Left lobe of liver (tissue), 2 donors: ENCODE results near the gene TRIM41. TPM values are rescaled to one million over a fixed set of nuclear protein-coding genes. Genes with fewer than 3 reads are reported as not detected.
"Not testable (repeated sequence)": the region's sequence is repeated elsewhere in the genome, so short reads cannot be mapped to it uniquely, and the experiment has no call there.

Source experiments
- ATAC-seq: fragments of 200-7000 bp; cut with Tn5 transposase; one replicate; pipeline ENCODE4 v1.9.1; 2020; ENCODE audit warnings: mild to moderate bottlenecking, moderate library complexity
- DNase-seq: peaks from one replicate; pipeline ENCODE4 v3.0.0-alpha.2; 2020; ENCODE audit warnings: low spot score
- total RNA-seq: library from RNA; stranded (reverse); gene quantifications from one replicate; pipeline ENCODE4 v1.2.1, GENCODE V29; 2021
- donor health status: DM: no; HTN: no; CAD: no; lungs with moderate emphysema.
- donor health status: DM: no; HTN: yes; CAD: no.

Gene TRIM41
- total RNA-seq, 1 donor from 2014 or later = 23.0 TPM

DNA sequence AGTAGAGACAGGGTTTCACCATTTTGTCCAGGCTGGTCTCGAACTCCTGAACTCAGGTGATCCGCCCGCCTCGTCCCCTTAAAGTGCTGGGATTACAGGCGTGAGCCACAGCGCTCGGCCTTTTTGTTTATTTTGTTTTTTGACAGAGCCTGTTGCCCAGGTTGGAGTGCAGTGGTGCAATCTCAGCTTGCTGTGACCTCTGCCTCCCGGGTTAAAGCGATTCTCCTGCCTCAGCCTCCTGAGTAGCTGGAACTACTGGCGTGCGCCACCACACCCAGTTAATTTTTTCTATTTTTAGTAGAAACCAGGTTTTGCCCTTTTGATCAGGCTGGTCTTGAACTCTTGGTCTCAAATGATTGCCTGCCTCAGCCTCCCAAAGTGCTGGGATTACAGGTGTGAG, 12.9 kb upstream of the TRIM41 start:
- not testable (repeated sequence) for DNase-seq, ATAC-seq

DNA sequence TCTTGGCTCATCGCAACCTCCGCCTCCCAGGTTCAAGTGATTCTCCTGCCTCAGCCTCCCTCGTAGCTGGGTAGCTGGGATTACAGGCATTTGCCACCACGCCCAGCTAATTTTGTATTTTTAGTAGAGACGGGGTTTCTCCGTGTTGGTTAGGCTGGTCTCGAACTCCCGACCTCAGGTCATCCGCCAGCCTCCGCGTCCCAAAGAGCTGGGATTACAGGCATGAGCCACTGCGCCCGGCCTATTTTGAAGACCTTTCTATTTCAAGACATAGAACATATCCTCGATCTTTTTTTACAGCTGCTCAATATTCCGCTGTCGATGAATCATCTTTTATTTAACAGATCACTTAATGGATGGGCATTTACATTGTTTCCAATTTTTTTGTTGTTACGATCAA, 12.4 kb upstream of the TRIM41 start:
- not testable (repeated sequence) for DNase-seq, ATAC-seq

DNA sequence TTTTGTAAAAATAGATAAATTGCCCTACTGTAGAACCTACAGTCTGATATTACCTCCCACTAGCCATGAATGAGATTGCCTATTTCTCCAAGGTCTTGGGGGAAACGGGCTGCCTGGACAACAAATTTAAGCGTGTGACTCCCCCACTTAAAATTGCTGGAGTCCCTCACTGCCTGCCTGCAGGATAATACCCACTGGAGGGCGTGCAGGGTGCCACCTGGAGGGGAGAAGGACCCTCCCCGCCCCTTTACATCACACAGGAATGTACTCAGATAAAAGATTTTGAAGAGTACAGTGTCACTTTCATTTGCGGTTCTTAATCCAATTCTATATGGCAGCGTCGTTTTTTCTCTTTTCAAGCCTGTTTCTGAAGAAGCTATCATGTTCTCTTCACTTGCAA, 11.9 kb upstream of the TRIM41 start:
- DNase-seq (no peak), ATAC-seq (no peak)

DNA sequence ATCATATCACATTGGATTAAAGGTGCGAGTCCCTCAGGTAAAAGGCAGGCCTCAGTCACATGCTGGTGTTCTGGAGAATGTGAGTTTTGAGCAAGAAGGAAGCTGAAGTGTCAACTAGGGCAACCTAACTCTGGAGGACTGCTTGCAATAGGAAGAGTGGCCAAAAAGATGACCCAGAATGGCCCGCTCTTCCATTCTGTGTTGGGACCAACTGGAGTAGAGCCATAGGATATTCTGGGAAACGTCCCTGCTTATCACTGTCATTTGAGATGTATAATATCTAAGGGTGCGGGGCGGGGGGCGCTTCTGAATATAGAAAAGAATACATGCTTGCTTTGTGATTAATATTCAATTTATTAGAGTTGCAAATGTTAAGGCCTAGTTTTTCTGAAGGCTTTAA, 11.0 kb upstream of the TRIM41 start:
- no peak for DNase-seq
- ATAC-seq = no peak

DNA sequence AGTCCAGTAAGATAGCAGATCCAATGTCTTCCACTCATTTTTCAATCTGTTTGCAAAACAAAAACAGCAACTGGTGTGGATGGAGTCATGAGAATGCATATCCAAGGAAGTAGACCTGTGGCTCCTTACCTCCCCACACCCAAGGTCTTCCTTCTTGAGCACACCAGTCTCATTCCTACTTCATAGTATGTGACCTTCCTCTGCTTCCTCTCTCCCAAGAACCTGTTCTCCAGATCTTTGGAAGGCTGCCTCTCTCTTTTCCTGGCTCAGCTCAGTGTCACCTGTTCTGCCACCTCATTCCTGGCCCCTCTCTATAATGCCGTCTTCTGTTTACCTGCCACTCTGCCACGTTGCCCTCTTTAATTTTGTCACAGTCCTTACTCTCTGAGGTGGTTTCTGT, 10.1 kb upstream of the TRIM41 start:
- no peak for ATAC-seq
- DNase-seq = no peak

DNA sequence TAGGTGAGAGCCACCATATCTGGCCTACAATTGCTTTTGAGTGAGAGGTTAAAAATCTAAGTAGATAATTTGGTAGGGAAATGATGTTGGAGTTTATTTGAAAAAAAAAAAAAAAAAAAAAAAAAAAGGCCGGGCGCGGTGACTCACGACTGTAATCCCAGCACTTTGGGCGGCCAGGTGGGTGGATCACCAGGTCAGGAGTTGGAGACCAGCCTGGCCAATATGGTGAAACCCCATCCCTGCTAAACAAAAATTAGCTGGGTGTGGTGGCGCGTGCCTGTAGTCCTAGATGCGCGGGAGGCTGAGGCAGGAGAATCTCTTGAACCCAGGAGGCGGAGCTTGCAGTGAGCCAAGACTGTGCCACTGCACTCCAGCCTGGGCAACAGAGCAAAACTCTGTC, 8.8 kb upstream of the TRIM41 start:
- not testable (repeated sequence) for ATAC-seq, DNase-seq

DNA sequence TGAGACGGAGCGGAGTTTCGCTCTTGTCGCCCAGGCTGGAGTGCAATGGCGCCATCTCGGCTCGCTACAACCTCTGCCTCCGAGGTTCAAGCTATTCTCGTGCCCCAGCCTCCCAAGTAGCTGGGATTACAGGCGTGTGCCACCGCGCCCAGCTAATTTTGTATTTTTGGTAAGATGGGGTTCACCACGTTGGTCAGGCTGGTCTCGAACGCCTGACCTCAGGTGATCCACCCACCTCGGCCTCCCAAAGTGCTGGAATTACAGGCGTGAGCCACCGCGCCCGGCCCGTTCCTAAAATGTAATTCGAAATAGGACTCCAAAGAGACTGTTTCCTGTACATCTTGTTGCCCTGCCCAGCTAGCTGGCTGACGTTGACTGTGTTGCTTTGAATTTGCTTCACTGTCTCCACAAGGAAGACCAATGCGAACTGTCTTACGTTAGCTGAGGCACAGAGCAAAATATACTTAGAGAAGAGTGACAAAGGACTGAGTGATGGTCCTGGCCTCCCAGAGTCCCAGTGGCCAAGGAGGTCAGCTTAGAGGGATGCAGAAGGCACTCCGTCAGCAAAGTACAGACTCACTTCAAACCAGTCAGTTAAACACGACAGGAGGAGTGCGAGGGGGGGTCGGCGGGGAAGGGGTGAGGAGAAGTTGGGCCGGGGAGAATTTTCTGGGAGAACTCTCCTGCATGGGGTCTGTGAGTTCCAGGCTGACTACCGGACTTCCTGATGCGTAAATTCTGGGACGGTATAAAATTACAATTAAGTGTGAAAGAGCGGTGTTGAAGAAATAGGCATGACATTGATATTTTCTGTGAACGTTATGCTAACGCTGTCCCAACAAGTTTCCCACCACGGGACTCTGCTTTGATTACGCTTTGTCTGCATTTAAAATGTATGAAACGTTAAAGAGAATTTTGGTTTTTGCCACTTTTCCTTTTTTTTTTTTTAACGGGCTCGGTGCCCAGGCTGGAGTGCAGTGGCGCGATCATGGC, 6.8 kb upstream of the TRIM41 start:
- ATAC-seq (no peak), DNase-seq (no peak)

DNA sequence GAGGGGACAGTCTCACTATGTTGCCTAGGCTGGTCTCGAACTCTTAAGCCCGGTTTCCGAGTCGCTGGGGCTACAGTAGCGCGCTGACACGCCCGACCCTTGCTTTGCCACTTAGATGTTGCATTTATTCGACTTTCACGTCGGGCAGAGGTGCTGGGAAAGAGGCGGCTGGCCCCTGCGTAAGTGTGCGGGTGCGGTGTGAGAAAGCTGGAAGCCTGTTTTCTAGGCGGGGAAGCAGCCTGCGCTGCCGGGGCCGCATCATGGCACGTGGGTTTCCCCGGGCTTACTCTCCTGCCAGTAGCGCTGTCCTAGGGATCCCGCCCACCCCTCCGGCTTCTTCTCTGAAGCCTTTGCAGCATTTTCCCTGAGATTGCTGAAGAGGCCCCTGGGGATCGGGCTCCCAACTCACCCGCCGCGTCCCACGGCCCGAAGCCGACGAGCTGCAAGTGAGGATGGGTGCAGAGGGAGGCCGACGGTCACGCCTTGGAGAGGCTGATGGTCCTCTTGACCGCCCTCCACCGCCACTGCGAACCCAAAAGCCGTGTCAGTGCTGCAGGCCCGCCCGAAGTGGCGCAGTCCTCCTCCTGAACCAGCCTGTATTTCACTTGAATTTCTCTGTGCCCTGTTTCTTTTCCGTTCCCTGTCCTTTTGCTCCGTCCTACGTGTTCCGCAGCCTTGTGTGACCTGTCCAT, 5.8 kb upstream of the TRIM41 start:
- ATAC-seq = peak; percentile 10
- no peak for DNase-seq

DNA sequence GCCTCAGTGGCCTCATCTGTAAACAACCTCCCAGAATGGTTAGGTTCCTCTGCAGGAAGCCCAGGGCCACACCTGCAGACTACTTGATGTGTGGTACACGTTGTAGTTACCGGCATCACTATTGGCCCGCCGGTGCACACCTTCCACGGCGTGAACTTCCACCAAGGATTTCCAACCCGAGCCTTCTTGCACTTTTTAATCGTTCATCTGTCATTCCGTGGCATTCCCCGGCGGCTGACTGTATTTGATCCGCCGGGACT, 5.3 kb upstream of the TRIM41 start:
- DNase-seq (no peak), ATAC-seq (peak; percentile 2)

DNA sequence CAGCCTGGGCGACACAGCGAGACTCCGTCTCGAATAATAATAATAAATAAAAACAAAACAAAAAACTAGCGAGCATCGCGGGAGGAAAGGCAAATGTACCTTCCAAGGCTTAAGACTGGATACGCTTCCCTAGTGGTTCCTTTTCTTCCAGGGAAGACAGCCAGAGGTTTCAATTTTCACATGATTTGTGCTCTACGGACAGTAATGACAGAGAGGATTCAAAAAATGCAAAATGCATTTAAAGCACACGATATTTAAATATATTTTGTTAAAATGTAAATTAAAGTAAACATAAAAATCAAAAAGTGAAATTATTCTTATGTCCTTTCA, 4.3 kb upstream of the TRIM41 start:
- DNase-seq (no peak), ATAC-seq (no peak)

DNA sequence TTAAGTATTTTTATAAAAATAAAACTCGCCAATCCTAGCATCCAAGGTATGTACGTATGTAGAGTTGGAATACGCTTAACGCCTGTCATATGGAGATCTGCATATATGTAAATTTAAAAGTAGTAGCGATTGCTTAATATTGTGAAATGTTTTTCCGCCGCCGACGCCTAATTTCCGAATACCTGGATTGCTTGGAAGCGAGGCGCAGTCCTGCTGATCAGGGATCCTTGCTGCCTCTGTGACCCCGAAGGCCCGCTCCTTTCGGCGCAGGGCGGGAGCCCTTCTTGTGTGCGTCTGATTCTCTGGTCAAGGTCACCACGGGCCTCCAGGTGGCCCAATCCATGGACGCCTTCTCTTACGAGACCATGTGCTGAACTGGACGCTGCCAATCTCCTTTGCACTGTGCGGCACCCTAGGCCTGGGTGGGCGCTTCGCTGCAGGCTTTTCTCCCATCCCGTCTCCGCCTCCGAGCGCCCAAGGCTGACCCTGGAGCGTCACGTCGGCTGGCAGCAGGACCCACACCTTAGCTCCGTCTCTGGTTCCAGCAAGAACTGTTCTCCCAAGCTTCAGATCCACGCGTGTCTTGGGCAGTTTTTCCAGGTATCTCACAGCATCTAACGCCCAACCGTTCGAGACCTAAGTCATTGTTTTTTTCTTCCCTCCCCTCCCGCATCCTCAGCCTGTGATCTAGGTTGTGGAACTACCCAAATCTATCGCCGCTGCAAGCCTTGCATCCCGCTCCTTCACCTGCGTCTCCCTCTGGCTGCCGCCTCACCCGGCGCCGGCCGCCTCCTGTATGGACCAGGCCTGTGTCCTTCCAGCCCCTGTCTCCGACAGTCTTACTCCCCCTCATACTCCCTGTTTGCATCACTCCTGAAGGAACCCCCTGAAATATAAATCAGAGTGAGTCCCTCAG, 3.6 kb upstream of the TRIM41 start:
- ATAC-seq (no peak), DNase-seq (no peak)

DNA sequence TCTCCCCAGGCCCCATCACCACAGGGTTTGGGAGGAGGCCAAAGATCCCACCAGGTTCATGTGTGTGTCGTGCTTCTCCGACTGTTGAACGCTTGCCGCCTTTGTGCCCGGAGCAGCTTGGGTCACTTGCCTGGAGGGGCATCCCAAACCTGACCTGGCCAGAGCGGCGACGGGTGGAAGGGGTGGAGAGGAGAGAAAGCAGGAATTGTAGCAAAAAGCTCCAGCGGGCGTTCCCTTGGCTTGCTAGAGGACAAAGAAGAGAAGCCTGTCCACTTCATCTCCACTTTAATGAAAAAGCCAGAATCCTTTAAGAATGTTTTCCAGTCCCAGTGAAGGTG, 2.9 kb upstream of the TRIM41 start:
- no peak for DNase-seq

DNA sequence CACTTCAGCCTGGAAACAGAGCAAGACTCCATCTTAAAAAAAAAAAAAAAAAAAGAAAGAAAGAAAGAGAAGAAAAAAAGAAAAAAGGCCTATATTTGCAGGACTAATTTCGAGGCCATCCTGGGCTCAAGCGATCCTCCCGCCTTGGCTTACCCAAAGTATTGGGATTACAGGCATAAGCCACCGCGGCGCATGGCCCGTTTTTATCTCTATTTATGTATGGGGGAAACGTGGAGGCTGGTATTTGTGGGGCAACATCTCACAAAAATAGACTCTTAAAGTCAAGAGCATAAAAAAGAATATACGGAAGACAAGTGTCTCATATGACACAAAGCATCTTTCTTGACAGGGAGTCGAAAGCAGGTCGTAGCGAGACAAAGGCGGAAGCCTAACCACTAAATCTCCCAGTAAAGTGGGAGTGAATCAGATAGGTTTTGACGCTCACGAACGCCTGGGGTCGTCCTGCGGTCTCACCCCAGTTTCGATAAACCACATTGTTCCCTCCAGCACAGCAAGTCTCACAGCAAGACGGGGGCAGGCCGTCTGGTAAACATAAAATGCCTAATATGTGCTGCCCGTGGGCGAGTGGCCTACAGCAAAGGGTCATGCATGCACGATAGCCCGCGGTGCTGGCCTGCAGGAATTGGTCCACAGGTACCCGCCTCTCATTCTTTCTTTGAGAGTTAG, 1.8 kb upstream of the TRIM41 start:
- DNase-seq = no peak
- ATAC-seq = no peak

More for the DNA sequence above, 2.9 kb upstream of the TRIM41 start:
- ATAC-seq = no peak

DNA sequence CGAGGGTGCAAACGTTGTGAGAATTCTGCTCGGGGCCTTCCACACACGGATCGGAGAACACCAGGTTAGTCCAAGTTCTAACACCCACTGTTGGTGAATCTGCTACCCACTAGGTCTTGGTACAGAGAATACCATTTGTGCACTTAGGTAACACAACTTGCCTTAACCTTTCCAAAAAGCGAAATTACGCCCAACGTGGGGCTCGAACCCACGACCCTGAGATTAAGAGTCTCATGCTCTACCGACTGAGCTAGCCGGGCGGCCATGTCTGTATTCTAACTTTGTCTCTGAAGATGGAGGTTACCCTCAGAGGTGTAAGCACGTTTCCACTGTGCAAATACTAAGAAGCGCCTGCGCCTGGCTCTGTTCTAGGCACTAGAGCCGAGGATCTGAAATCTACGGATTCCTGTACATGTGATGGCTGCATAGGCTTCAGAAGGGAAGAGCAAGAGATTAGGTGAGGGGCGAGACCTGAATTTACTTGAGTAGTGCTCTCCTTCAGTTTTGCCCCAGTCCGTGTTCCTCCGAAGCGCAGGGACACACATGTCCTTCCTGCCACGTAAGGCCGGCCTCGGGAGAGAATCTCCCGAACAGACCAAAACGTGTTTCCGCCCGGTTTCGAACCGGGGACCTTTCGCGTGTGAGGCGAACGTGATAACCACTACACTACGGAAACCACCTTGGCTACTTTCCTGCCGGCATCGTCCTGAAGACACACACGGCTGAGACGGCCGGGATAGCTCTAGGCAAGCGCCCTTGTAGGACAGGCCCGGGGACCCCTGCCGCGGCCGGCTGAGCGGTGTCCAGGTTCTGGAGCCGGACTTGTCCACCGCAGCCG, 1.1 kb upstream of the TRIM41 start:
- DNase-seq = peak; percentile 96

DNA sequence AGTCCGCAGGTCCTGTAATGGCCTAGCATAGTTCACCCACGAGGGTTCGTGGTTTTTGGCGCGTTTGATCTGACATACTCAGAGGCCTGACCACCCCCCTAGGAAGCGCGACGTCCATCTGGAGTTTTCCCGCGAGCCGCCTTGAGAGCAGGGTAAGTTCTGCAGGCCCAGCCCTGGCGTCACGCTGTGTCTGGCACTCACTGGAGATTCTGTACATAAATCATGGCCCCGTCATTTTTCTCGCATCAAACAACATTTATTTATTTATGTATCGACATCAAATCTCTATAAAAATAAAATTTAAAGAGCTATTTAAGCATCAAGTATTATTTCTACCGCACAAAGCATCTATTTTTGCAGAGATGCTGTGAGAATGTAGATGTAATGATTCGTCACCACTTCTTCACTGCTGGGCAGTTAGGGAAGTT, 437 bp upstream of the TRIM41 start:
- DNase-seq = no peak
- ATAC-seq = no peak

More for the DNA sequence above, 1.1 kb upstream of the TRIM41 start:
- peak; percentile 55 for ATAC-seq

DNA sequence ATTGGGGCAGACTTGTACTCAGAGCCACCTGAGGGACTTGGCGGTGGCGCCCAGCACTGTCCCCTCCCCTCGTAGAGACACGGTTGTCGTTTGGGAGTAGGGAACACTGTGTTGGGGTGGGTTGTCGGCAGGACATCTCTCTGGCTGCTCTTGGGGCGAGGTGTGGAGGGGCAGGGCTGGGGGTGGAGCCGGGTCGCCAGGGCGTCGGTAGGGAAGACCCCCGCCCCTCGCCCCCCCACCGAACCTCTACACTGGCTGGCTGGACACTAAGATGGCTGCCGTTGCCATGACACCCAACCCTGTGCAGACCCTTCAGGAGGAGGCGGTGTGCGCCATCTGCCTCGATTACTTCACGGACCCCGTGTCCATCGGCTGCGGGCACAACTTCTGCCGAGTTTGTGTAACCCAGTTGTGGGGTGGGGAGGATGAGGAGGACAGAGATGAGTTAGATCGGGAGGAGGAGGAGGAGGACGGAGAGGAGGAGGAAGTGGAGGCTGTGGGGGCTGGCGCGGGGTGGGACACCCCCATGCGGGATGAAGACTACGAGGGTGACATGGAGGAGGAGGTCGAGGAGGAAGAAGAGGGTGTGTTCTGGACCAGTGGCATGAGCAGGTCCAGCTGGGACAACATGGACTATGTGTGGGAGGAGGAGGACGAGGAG, 778 bp downstream of the TRIM41 start:
- no peak for DNase-seq
- no peak for ATAC-seq

DNA sequence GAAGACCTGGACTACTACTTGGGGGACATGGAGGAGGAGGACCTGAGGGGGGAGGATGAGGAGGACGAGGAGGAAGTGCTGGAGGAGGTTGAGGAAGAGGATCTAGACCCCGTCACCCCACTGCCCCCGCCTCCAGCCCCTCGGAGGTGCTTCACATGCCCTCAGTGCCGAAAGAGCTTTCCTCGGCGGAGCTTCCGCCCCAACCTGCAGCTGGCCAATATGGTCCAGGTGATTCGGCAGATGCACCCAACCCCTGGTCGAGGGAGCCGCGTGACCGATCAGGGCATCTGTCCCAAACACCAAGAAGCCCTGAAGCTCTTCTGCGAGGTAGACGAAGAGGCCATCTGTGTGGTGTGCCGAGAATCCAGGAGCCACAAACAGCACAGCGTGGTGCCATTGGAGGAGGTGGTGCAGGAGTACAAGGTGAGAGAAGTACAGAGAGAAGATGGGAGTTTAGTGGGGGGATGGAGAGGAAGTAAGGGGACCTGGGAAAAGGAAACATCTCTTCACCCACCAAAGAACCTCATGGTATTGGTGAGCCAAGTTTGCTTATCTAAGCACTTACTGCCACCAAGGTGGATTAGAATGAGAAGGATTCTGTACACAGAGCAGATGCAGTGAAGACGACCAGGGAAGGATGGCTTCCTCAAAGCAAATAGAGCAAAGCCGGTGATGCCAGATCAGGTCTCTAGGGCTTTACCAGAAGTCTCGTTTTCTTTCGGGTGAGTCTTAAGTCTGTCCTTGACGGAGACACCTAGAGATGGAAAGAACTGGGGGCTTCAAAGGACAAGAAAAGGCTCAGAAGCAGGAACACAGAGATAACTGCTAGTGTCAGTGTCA, 1.5 kb downstream of the TRIM41 start:
- no peak for ATAC-seq
- no peak for DNase-seq

DNA sequence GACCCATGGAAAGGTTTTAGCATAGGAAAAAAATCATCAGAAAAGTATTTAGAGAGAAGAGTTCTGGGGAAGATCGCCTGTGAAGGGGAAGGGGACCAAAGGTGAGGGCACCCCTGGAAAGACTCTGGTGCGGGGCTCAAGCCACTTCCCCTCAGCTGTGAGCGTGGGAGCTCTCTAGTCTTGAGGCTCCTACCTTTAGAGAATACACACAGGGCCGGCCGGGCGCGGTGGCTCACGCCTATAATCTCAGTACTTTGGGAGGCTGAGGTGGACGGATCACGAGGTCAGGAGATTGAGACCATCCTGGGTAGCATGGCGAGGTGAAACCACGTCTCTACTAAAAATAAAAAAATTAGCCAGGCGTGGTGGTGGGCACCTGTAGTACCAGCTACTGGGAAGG, 6.9 kb downstream of the TRIM41 start:
- ATAC-seq = no peak

DNA sequence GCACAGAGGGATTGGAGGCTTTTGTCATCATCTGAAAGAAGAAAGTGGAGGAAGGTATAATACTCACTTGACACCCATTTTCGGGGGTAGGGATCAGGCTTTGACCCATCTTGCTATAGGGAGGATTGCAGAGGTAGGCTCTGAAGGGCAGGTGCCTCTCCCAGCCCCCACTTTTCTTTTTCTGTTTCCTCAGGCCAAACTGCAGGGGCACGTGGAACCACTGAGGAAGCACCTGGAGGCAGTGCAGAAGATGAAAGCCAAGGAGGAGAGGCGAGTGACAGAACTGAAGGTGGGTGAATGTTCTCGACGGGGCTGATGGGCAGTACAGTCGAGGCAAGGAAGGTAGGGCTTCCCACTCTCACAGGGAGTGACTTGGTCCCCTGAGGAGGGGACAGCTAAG, 7.5 kb downstream of the TRIM41 start:
- ATAC-seq = no peak
- DNase-seq = no peak

More for the DNA sequence above, 6.9 kb downstream of the TRIM41 start:
- no peak for DNase-seq
